GM21717 (cell line): ENCODE measurements around the gene PLPP2.

ENCODE experiments used
- ATAC-seq: cut with Tn5 transposase; IDR thresholded peaks from one replicate; pipeline ENCODE4 v1.9.1; 2021; ENCODE audit warnings: mild to moderate bottlenecking, moderate library complexity; ENCODE audit not compliant: unreplicated experiment

Gene PLPP2

DNA sequence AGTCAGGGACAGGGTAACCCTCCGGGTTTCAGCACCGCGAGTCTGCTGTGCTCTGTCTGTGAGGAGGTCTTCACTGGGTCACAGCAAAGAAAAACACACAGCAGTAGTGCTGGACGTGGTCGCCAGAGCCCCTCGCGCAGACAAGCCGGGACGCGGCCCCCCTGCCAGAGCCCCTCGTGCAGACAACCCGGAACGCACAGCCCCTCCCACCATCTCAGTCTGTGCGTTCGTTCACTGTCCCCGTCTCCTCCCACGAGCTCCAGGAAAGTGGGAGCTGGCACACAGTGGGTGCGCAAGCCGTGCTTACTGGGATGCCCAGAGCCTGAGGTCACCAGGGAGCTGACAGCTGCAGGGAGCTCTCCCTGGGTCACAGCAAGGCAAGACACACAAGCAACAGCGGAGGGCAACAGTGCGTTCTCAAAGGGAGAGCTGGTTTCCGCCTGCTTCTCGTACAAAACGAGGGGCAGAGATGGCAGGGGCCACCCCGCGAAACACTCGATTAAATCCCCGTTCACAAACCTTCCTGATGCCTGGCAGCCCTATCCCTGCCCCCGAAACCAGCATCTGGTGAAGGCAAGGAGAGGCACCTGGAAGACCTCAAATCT lies 3.2 kb upstream of the PLPP2 start:
- ATAC-seq, result no peak

DNA sequence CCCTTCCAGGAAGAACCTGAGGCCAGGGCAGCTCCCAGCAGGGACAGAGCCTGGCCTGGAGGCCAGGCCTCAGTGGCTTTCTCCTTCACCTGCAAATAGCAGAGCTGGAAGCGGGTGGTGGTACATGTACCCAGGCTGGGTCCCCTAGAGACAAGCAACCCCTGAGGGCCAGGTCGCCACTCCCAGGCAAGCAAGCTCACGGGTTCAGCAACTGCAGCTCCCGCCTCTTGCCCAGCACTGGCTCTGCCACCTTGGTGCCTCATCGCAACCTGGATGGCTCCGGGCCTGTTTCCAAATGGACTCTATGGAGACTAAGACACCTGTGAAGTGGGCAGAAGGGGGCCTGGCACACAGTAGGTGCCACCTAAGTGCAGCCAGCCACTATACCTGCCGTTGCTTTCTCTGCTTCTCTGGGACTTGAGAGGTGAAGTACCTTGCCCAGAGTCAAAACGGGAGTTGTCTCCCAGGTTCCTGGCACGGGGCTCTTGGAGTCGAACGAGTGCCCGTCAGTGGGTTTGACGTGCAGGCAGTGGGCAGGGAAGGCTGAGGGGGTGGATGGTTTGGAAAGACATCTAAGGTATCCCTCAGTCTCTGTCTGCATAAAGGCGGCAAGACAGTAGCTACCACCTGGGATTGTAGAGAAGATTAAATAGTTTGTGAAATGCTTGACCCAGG lies 2.4 kb upstream of the PLPP2 start:
- ATAC-seq, result no peak

DNA sequence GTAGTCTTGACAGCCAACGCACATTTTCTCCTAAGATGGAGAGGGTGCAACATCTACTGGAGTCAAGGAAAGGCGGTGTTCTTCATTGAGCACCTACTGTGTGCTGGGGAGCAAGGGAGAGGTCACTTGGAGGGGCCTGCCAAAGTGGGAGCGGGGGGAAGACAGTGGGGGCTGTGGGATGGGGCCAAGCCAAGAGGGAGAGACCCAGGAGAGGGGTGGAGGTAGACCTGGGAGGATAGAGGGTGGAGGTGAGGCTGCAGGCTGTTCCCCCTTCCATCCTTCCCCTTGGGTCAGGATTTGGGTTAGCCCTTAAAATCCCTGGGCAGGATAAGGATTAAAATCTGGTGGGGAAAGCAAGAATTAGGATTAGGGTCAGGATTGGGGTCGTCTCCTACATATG lies 1.7 kb upstream of the PLPP2 start:
- no peak for ATAC-seq

DNA sequence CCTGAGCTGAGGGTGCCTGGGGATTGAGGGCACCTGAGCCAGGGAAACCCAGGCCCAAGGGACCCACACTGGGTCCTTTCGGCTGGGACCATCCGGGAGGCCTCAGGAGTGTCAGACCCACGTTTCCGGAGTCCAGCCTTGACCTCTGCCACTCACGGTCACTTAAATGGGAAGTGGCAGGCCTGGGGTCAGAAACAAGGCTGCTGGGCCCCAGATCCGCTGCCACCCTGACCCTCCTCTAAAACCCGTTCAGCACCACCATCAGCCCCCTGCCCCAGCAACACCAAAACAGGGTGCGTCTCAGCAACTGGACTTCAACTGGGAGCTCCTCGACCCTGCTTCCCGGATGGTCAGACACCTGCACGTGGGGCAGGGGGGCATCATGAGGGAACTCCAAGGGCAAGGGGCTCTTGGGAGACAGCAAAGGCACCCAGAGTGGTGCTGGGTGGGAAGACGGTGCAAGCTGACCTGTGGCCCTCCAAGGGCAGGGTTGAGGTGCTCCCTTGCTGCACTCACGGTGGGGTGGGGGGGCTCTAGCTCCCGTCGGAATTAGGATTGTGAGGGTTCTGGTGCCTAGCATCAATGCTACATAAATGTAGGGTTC lies 1.2 kb upstream of the PLPP2 start:
- ATAC-seq, result no peak

DNA sequence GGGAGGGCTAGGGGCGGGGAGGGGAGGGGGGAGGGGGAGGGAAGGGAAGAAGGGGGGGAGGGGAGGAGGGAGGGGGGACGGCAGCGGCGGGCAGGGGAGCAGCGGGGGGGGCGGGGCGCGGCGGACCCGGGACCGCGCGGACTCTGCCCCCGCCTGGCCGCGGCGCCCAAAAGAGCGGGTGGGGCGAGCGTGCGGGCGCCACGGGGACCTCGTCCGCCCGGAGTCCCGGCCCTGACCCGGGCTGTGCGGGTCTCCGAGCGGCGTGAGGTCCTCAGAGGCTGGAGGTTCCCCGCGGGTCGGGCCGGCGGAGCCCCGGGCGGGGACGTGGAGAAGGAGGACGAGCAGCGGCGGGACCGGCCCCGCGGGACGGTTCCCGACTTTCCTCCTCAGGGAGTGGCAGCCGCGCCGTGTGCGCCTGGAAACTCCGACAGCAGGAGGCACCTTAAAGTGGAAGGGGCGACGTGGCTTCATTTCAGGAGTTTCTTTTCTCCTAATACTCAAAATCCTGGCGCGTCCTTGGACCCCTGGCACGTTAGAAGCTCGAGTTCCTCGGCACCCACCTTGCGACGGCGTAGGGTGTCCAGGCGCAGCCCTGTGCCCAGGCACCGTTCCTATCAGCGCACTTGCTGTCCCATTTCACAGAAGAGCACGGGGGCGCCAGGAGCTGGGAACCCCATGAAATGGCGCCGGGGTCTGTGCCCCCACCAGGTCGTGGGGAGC lies 518 bp upstream of the PLPP2 start:
- no peak for ATAC-seq

DNA sequence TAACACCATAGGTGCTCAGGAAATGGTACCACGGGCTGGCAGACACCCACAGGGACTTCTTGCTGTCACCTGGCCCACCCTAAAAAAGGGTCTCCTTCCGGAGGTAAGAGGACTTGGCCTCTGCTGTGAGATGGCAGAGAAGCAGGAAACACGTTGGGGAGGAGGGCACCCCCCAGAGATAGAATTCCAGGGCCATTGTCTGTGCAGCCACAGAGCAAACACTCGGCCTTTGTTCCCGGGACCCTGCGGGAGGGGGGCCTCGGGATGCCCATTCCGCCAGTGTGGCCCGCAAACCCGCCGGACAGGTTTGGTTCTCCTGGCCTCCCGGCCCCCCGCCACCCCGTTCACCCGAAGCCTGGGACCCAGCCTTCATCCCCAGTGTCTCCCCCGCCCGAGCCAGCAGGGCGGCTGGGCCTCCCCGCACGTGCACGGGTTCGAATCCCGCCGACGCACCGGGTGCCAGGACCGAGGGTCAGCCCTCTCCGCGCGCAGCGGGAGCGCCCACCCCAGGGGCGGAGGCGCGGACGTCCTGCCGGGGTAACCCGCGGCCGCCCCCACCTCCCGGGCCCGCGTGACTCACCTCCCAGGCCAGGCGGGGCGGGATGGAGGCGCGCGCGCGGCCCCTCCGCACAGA lies 714 bp downstream of the PLPP2 start:
- no peak for ATAC-seq

DNA sequence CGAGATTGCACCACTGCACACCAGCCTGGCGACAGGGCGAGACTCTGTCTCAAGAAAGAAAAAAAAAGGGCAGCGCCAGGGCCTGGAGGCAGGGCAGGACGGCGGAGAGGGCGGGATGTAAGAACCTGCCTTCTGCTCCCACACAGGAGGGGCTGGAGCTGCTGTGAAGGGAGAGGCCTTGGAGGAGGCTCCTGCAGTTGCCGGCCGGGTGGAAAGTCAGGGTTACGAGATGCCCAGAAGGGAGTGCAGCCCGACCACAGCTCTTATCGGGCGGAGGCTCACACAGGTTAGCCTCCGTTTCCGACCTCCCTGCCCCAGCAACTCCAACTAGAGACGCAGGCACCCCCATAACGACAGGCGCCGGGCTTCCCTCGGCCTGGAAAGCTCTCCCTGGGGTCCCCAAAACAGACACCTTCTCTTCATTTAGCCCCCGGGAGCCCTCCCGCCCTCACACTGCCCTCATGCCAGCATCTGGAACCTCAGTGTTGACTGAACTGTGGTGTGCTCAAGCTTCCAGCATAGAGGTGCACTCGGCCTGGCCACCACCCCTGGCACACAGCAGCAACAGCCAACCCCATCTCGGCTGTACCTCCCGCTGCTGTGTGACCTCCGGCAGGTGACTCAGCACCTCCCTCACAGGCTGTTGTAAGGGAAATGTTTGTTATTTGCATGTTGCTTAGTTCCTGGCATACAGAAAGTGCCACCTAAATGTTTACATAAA lies 1.4 kb downstream of the PLPP2 start:
- no peak for ATAC-seq

DNA sequence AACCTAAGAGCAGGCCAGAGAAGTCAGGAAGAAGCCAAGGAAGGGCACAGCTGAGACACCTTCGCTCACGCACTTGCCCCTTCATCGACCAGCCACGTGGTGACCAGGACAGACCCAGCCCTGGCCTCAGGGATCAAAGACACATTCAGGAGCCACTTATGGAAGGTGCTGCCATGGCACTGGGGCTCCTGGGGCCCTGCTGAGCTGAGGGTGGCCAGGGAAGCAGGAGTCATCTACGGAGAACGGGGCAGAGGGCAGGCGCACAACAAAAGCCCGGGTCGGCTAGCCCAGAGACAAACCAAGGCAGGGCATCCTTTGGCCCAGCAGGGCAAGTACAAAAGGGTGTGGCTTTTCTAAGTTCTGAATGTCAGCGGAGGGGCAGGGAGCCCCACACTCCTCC lies 2.3 kb downstream of the PLPP2 start:
- no peak for ATAC-seq

DNA sequence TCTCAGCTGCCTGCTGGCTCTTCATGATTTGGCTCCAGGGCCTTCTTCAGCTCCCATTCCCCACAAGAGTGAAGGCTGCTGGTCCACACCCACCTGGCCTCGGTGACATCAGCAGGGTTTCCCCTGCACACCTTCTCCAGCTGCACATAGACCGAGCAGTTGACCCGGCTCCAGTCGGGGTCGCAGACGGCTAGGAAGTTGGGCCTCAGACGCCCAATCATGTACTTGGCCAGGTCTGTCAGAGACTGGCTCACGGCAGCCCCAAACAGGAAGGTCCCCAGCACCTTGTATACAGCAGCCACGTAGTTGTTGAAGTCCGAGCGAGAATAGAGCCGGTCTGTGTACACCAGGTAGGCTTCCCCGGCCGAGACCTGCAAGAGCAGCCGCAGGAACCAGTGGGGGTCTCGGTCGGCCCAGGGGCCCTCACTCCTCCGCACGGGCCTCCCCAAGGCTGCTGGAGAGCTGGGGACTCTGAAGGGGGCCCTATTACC lies 3.8 kb downstream of the PLPP2 start:
- no peak for ATAC-seq

DNA sequence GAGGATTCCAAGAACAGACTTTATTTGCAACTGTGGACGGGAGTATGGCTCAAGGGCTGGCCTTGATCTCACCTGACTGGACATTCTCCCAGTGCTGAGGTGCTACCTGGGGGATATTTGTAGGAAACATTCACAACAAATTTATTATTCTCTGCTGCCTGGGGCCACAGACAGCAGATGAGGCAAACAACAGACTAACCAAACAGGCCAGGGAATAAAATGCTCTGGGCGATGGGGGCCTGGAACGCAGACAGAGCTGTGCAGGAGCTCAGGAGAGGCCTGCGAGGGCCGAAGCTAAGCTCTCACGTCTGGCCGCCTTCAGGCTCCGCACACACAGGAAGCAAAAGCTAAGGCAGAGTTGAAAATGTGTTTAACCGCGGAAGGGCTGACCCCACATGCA lies 7.8 kb downstream of the PLPP2 start:
- ATAC-seq, result no peak

DNA sequence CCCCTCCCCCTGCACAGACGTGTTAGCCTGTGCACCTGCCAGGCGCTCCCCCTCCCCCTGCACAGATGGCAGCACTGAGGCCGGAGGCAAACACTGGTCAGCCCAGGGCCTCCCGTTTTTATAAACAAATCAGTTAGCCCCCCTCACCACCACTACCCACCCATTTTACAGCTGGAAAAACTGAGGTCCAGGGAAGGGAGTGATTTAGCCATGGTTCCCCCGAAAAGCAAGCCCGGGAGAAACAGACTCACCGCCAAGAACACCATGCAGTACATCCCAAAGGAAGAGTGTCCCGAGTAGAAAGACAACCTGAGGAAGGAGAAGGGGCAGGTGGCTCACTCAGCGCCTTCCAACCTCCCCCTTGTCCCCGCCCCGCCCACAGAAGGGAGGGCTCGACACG lies 8.7 kb downstream of the PLPP2 start:
- ATAC-seq, result no peak

DNA sequence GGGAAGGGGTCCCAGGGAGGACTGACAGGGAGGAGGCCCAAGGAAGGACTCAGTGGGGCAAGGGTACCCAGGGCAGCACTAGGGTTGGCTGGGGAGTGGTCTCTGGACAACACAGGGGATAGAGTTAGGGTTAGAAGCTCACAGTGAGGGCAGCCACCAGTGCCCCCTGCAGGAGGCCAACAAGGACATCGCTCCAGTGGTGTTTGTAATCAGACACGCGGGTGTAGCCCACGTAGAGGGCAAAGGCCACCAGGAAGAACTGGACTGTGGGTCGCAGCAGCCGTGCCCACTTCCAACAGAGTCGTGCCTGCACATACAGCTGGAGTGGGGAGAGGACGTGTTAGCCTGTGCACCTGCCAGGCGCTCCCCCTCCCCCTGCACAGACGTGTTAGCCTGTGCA lies 9.2 kb downstream of the PLPP2 start:
- no peak for ATAC-seq

DNA sequence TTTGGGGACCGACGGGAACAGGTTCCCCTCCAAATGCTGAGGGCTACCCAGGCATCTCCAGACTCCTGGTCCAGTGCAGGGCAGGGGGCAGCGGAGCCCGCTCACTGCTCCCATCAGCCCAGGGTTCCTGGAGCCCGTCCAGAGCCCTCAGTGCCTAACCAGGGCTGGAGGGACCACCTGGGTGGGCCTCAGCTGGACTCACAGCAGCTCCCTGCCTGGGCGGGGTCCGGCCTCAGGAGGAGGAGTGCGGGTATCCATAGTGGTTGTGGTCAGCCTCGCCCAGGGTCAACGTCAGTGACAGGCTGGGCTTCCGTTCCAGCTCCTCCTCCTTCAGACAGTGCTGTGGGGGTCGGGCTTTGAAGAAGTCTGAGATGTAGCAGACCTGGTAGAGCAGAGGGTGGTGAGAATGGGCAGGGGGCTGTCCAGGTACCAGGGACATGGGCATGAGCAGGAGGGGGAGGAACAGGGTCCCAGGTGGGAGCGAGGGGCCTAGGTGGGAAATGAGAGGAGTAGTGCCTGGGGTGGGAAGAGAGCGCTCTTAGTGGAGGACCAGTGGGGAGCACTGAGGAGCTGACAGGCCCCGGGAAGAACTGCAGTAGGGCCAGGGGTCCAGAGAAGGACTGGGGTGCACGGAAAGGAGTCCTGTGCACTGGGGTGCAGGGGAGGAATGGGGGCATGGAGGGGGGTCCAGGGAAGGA lies 9.9 kb downstream of the PLPP2 start:
- ATAC-seq, result no peak

DNA sequence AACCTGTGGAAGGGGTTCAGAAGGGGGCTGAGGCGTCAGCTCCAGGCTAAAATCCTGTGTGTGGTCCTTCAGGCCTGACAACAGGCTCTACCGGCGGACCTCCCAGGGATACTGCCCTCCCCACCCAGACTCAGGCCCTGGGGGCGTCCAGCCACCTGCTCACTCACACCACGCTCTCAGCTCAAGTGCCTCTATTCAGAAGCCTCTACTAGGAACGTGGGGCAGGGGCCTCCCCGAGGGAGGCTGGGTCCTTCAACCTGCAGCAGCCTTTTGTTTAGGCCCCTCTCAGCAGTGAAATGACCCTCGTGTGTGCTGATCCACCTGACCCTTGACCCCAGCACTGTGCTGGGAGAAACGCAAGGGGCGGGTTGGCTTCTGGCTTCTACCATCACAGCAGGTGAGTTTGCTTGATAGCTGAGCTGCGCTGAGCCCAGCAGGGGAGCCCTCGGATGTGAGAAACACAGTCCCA lies 10.6 kb downstream of the PLPP2 start:
- ATAC-seq, result no peak

DNA sequence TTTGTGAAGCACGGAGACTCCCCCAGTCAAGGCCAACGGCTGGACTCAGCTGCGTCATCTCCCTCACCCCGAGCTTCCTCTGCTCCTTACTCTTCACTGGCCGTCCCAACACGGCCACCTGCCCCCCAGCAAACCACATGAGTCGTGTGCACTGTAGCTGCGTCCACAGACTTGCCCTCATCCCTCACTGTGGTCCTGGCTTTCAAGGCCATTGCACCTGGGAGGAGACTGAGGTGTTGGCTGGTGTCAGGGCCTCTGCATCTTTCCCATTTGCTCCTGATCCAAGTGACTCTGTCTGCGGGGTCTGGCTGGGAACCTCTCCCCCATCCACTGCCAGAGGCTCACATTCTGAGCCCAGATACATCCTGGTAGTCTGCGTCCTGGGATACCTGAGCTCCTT lies 11.5 kb downstream of the PLPP2 start:
- ATAC-seq, result no peak

DNA sequence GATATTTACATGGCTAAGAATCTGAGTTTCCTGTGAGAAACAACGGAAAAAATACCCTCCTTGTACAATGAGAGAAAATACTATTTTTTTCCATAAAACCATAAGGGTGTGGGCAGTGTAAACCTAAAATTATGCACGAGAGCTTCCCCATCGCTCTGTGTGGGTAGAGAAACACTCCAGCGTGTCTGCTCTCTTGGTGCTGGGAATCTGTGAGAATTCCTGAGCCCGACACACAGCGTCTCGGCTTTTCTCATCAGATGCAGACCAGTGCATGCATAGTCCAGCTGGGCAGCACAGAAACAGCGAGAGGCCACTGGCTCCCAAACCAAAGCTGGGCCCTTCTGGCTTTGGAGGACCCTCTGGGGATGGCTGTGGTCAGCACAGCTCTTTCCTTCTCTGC lies 12.0 kb downstream of the PLPP2 start:
- no peak for ATAC-seq

DNA sequence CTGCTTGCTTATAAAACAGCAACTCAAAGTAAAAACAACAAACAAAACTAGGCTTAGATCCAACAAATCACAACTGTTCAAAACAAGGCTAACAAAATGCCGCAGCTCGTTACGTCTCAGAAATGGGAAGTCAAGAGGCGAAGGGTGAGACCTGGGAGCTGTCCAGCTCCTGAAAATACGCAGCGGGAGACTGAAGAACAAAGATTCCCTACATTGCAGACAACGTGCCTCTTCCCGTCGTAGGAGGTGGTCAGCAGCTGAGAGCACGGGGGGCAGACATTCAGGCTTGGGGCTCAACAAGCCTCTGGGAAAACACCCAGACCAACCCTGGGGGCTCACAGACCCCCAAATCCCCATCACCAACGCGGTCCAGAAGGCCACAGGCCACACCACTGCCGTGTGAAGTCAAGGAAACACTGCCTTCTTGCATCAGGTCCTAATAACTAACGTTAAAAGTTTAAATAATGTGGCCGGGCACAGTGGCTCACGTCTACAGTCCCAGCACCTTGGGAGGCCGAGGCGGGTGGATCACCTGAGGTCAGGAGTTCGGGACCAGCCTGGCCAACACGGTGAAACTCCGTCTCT lies 13.5 kb downstream of the PLPP2 start:
- no peak for ATAC-seq

DNA sequence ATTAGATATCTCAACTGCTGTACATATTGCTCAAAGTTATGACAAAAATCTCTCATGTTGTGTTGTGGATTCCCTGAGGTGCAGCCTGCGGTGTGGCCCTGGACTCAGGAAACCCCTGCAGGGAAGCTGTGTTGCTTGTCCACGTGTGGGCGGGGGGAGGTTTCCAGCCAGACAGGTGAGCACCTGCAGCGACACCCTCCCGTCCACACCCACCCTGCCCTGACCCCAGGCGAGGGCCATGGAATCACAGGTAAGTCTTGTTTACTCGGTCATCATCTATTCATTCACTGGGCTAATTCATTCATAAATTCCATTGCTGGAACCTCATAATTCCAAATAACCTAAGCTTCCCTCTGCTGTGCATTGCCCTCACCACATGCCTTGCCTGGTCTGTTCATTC lies 14.1 kb downstream of the PLPP2 start:
- ATAC-seq, result no peak

DNA sequence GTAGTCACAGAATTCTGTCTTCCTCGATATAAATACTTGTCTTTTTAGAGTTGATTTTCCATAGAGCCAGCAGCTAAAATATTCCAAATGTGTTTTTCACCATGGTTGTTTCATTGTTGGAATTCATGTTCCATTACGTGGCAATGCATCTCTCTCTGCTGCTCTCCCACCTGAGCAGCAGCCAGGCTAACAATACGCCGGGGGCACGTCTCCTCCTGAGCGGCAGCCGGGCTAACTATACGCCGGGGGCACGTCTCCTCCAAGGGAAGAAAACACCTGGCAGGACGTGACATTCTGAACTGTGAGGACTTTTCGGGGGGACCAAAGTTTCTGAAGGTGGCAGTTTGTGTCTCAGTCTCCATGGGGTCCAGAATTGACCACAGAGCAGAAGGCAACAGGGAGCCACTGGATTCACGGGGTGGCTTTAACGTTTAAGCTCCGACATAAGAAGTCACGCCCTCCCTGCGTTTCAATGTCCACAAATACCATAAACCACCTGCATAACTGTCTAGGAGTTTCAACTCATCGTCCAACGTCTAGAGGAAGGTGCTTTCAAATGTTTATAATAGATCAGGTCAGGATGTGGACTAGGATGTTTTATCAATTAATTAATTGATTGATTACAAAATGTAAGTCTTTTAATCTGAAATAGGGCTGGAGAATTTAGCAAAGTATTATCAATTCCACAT lies 15.1 kb downstream of the PLPP2 start:
- no peak for ATAC-seq
